ENCODE data around the gene BRINP3. TPM values are rescaled to one million over a fixed set of nuclear protein-coding genes. Genes with fewer than 3 reads are reported as not detected.

Gene BRINP3
- total RNA-seq, 4 donors from 2014 or later = 2.4 TPM; not detected in 3

GRCh38 chr1:190376044-190376443 lies 101.6 kb downstream of the BRINP3 start:
- TF ChIP-seq CTCF (IDR thresholded peaks at IDR 0.05; ENCODE audit: low read depth) = no peak

- TF ChIP-seq CTCF (IDR thresholded peaks at IDR 0.05; ENCODE audit: low read depth) = no peak
These were observed 103.8 kb downstream of the BRINP3 start for GRCh38 chr1:190373705-190374336.

GRCh38 chr1:190367200-190367599 lies 110.5 kb downstream of the BRINP3 start:
- no peak for TF ChIP-seq CTCF (IDR thresholded peaks at IDR 0.05; ENCODE audit: low read depth)

GRCh38 chr1:190365283-190365682 lies 112.4 kb downstream of the BRINP3 start:
- TF ChIP-seq CTCF (IDR thresholded peaks at IDR 0.05; ENCODE audit: low read depth) = no peak

- no peak for TF ChIP-seq CTCF (IDR thresholded peaks at IDR 0.05; ENCODE audit: low read depth)
These were observed 124.0 kb downstream of the BRINP3 start for GRCh38 chr1:190353538-190354101.

GRCh38 chr1:190344454-190344853 lies 133.2 kb downstream of the BRINP3 start:
- TF ChIP-seq CTCF (IDR thresholded peaks at IDR 0.05; ENCODE audit: low read depth) = no peak

GRCh38 chr1:190338829-190339228 lies 138.8 kb downstream of the BRINP3 start:
- TF ChIP-seq CTCF (IDR thresholded peaks at IDR 0.05; ENCODE audit: low read depth) = no peak
